NCI-H2196 (cell line): ENCODE data around the gene UBR2.
"Not testable (repeated sequence)": the region's sequence is repeated elsewhere in the genome, so short reads cannot be mapped to it uniquely, and the experiment has no call there.

Experiments used
- DNase-seq: peaks from one replicate; lab custom pipeline; 2025; ENCODE audit not compliant: unreplicated experiment; lab: John Stamatoyannopoulos, UW

UBR2 gene

GRCh38 chr6:42690872-42691271 lies 127.0 kb downstream of the UBR2 start:
- no peak for DNase-seq

GRCh38 chr6:42692137-42692911 lies 128.5 kb downstream of the UBR2 start:
- no peak for DNase-seq

GRCh38 chr6:42693725-42694323 lies 130.0 kb downstream of the UBR2 start:
- no peak for DNase-seq

GRCh38 chr6:42694586-42694985 lies 130.8 kb downstream of the UBR2 start:
- no peak for DNase-seq

GRCh38 chr6:42696526-42697267 lies 132.9 kb downstream of the UBR2 start:
- no peak for DNase-seq

- DNase-seq: no peak
Observed at GRCh38 chr6:42697268-42697655, 133.4 kb downstream of the UBR2 start.

GRCh38 chr6:42698217-42698616 lies 134.4 kb downstream of the UBR2 start:
- no peak for DNase-seq

GRCh38 chr6:42702200-42702599 lies 138.4 kb downstream of the UBR2 start:
- DNase-seq: no peak

GRCh38 chr6:42702786-42703185 lies 139.0 kb downstream of the UBR2 start:
- not testable (repeated sequence) for DNase-seq

GRCh38 chr6:42704251-42704936 lies 140.6 kb downstream of the UBR2 start:
- no peak for DNase-seq

GRCh38 chr6:42704937-42705374 lies 141.1 kb downstream of the UBR2 start:
- no peak for DNase-seq

GRCh38 chr6:42707595-42707994 lies 143.8 kb downstream of the UBR2 start:
- no peak for DNase-seq

GRCh38 chr6:42708096-42708495 lies 144.3 kb downstream of the UBR2 start:
- DNase-seq: no peak

- DNase-seq: no peak
Observed at GRCh38 chr6:42709871-42710270, 146.0 kb downstream of the UBR2 start.

GRCh38 chr6:42710316-42710715 lies 146.5 kb downstream of the UBR2 start:
- DNase-seq: no peak

- DNase-seq: no peak
Observed at GRCh38 chr6:42711930-42712329, 148.1 kb downstream of the UBR2 start.

GRCh38 chr6:42714098-42714761 lies 150.4 kb downstream of the UBR2 start:
- DNase-seq: no peak

GRCh38 chr6:42715871-42716270 lies 152.0 kb downstream of the UBR2 start:
- DNase-seq: no peak

- no peak for DNase-seq
Observed at GRCh38 chr6:42720739-42721138, 156.9 kb downstream of the UBR2 start.

- no peak for DNase-seq
Observed at GRCh38 chr6:42722497-42722896, 158.7 kb downstream of the UBR2 start, which contains the start of gene PRPH2. PRPH2 (minus strand) TSS chr6:42722597; CDS start chr6:42722334, 263 bp downstream.

- no peak for DNase-seq
Observed at GRCh38 chr6:42724825-42725224, 161.0 kb downstream of the UBR2 start.
